ENCODE measurements around the gene NKX3-2. TPM values are rescaled to one million over a fixed set of nuclear protein-coding genes. Genes with fewer than 3 reads are reported as not detected.

Gene NKX3-2
- total and polyA plus RNA-seq, 8 donors: 0.06 to 0.47 (median 0.12) TPM; not detected in 1

DNA sequence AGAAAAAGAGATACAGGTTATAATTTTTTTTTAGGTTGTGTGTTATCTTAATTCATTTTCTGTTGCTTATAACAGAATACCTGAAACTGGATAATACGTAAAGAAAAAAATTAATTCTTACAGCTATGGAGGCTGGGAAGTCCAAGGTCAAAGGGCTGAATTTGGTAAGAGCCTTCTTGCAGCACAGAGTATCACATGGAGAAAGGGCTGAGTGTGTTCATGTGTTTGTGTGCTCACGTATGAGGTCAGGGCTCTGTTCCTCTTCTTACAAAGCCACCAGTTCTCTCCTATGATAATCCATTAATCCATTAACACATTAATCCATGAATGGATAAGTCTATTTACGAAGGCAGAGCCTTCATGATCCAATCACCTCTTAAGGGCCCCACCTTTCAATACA is 51.6 kb downstream of the NKX3-2 start:
- no peak for ATAC-seq
- intact Hi-C loops (cut with DNase I): no loop called here

More for the DNA sequence above, 51.6 kb downstream of the NKX3-2 start:
- H3K4me3 ChIP-seq: no peak overlapping the region
- H3K27me3 ChIP-seq: peaks cover 0 to 5% (median 0%) of the 10 kb centered on the region in 4 donors
- no peaks in the 10 kb centered on the region for H3K9me3 ChIP-seq
- H3K4me1 ChIP-seq: no peaks in the 10 kb centered on the region
- WGBS, 2 donors: 71 to 82% methylated on average over 3 of the region's 3 CpGs
- H3K36me3 ChIP-seq: no peaks in the 10 kb centered on the region
- no peak for DNase-seq
- FAIRE-seq: no peak
- H3K27ac ChIP-seq: no peak overlapping the region
- TF ChIP-seq, protein P1, sequence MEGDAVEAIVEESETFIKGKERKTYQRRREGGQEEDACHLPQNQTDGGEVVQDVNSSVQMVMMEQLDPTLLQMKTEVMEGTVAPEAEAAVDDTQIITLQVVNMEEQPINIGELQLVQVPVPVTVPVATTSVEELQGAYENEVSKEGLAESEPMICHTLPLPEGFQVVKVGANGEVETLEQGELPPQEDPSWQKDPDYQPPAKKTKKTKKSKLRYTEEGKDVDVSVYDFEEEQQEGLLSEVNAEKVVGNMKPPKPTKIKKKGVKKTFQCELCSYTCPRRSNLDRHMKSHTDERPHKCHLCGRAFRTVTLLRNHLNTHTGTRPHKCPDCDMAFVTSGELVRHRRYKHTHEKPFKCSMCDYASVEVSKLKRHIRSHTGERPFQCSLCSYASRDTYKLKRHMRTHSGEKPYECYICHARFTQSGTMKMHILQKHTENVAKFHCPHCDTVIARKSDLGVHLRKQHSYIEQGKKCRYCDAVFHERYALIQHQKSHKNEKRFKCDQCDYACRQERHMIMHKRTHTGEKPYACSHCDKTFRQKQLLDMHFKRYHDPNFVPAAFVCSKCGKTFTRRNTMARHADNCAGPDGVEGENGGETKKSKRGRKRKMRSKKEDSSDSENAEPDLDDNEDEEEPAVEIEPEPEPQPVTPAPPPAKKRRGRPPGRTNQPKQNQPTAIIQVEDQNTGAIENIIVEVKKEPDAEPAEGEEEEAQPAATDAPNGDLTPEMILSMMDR (IDR thresholded peaks at IDR 0.05): no peak

Other genes starting within 250 kb of the NKX3-2 start
- 1 to 10 TPM; 2.9 to 6.9 (median 4.6) TPM for gene RAB28, start 60.2 kb downstream of the NKX3-2 start, total RNA-seq
- gene RAB28, start 60.2 kb downstream of the NKX3-2 start, polyA plus RNA-seq: 10 to 100 TPM in 1 of 2 donors, 1 to 10 TPM in 1; 6.5 to 10.5 TPM
- gene BOD1L1, start 83.2 kb upstream of the NKX3-2 start, total RNA-seq: 10 to 100 TPM in 4 of 6 donors, 1 to 10 TPM in 2; 8.4 to 18.4 (median 12.1) TPM
- gene BOD1L1, start 83.2 kb upstream of the NKX3-2 start, polyA plus RNA-seq: 1 to 10 TPM; 6.5 to 9.3 TPM

Data from pancreas (tissue), 10 donors.